Measurements from ENCODE around the gene WDR45B. TPM values are rescaled to one million over a fixed set of nuclear protein-coding genes. Genes with fewer than 3 reads are reported as not detected.

The WDR45B gene
- total and polyA plus RNA-seq, 2 donors (not counting 1 experiment from before 2014, with no cell fraction given): 54.3 to 72.7 TPM

GRCh38 chr17:82608816-82609215 is 39.4 kb downstream of the WDR45B start:
- H3K27ac Mint-ChIP-seq: no peak overlapping the region
- POLR2A ChIA-PET: no interaction called here
- WGBS (ENCODE audit: insufficient coverage): 74% methylated on average over 5 of the region's 5 CpGs

More at GRCh38 chr17:82608816-82609215, 39.4 kb downstream of the WDR45B start:
- Mint-ChIP-seq H3K9me3 (ENCODE audit: insufficient read depth) (no peaks in the 10 kb centered on the region), H3K27me3 (no peaks in the 10 kb centered on the region), H3K4me3 (no peak overlapping the region), H3K4me1 (peaks cover 8% of the 10 kb centered on the region)
- H3K27ac ChIP-seq (ENCODE audit: low read length in 2 of 2): no peak overlapping the region
- no peak overlapping the region for H3K4me2 ChIP-seq (replicated peaks; ENCODE audit: low read depth, low read length, poor library complexity, severe bottlenecking)
- H3K9me3 ChIP-seq (ENCODE audit: control extremely low read depth in 1 of 3, control insufficient read depth in 2 of 3, insufficient read depth in 1 of 3, low read length in 2 of 3): no peaks in the 10 kb centered on the region
- ATAC-seq (ENCODE audit: low read depth) (no peak), DNase-seq (no peak)
- no peak for TF ChIP-seq EZH2 (IDR thresholded peaks at IDR 0.05; ENCODE audit: borderline replicate concordance, insufficient read depth, low read depth, low read length, poor library complexity, severe bottlenecking)
- no peak for TF ChIP-seq CTCF (IDR thresholded peaks at IDR 0.05)
- H3K4me1 ChIP-seq (ENCODE audit: control insufficient read depth in 2 of 2, insufficient read depth in 2 of 2, low read length in 2 of 2): peaks cover 0 to 2% of the 10 kb centered on the region in 2 donors
- no peaks in the 10 kb centered on the region for H4K20me1 ChIP-seq (ENCODE audit: control insufficient read depth, insufficient read depth, low read length, poor library complexity, severe bottlenecking)
- H3K9ac ChIP-seq (ENCODE audit: low read length): no peak overlapping the region
- no peaks in the 10 kb centered on the region for H3K79me2 ChIP-seq (ENCODE audit: control insufficient read depth, insufficient read depth, low read length)
- peaks cover 0 to 39% of the 10 kb centered on the region in 2 experiments for H3K36me3 ChIP-seq (replicated peaks in 1 of 2; ENCODE audit: control extremely low read depth in 1 of 2, control insufficient read depth in 1 of 2, extremely low read depth in 1 of 2, insufficient read depth in 2 of 2, low read length in 1 of 2)
- no peak overlapping the region for H3K4me3 ChIP-seq (ENCODE audit: control extremely low read depth in 1 of 5, extremely low read depth in 1 of 5, insufficient read depth in 1 of 5, low read depth in 2 of 5, low read length in 4 of 5)
- intact Hi-C loops (cut with micrococcal nuclease): no loop called here
- H2AFZ ChIP-seq (ENCODE audit: insufficient read depth, low read depth, low read length, poor library complexity, severe bottlenecking): no peak overlapping the region
- CTCF ChIA-PET: no interaction called here
- no peaks in the 10 kb centered on the region for H3K27me3 ChIP-seq (replicated peaks in 1 of 4; ENCODE audit: control extremely low read depth in 1 of 4, control insufficient read depth in 3 of 4, insufficient read depth in 4 of 4, low read length in 3 of 4)
